Astrocyte (in vitro differentiated cells and primary cell): ENCODE data around the gene MCTP1. TPM values are rescaled to one million over a fixed set of nuclear protein-coding genes. Genes with fewer than 3 reads are reported as not detected.

Experiments used
- DNase-seq: peaks from one replicate; pipeline ENCODE4 v3.0.0-alpha.2; 2010; ENCODE audit warnings: low read depth
- FAIRE-seq: peaks from 2 replicates; lab custom pipeline; 2011; peaks lifted over from hg19 to GRCh38; lab: Jason Lieb, UNC
- H2AFZ ChIP-seq: 2 replicates; pipeline ENCODE4 v1.6.0; 2012; ENCODE audit warnings: low read depth, low read length, inconsistent platforms
- H3K27ac ChIP-seq: 2 replicates; pipeline ENCODE4 v1.5.1; 2011; ENCODE audit warnings: low read depth, low read length, inconsistent platforms
- H3K27me3 ChIP-seq: 2 replicates; pipeline ENCODE4 v1.6.0; 2011; ENCODE audit warnings: low read length, inconsistent platforms; ENCODE audit not compliant: insufficient read depth
- H3K36me3 ChIP-seq: 2 replicates; pipeline ENCODE4 v1.5.1; 2011; ENCODE audit warnings: low read length, inconsistent platforms; ENCODE audit not compliant: insufficient read depth
- H3K4me1 ChIP-seq: 2 replicates; pipeline ENCODE4 v1.5.1; 2011; ENCODE audit warnings: low read length, inconsistent platforms; ENCODE audit not compliant: insufficient read depth
- H3K4me2 ChIP-seq: 2 replicates; pipeline ENCODE4 v1.6.0; 2012; ENCODE audit warnings: low read length, inconsistent platforms
- H3K4me3 ChIP-seq: 2 replicates; pipeline ENCODE4 v1.5.1; 2011; ENCODE audit warnings: low read depth, mild to moderate bottlenecking, low read length, inconsistent platforms; ENCODE audit not compliant: insufficient read depth
- H3K79me2 ChIP-seq: 2 replicates; pipeline ENCODE4 v1.6.0; 2012; ENCODE audit warnings: mild to moderate bottlenecking, low read length, inconsistent platforms; ENCODE audit not compliant: insufficient read depth
- H3K9ac ChIP-seq: 2 replicates; pipeline ENCODE4 v1.6.0; 2012; ENCODE audit warnings: mild to moderate bottlenecking, low read length, inconsistent platforms
- H3K9me3 ChIP-seq: 2 replicates; pipeline ENCODE4 v1.5.1; 2012; ENCODE audit warnings: low read depth, mild to moderate bottlenecking, low read length, inconsistent platforms; ENCODE audit not compliant: insufficient read depth
- H4K20me1 ChIP-seq: 2 replicates; pipeline ENCODE4 v1.6.0; 2012; ENCODE audit warnings: low read length, inconsistent platforms; ENCODE audit not compliant: insufficient read depth
- H3K27ac Mint-ChIP-seq: one replicate; pipeline ENCODE4 v1.8.0; 2021; ENCODE audit warnings: mild to moderate bottlenecking, mixed read lengths; ENCODE audit not compliant: unreplicated experiment
- H3K27me3 Mint-ChIP-seq: one replicate; pipeline ENCODE4 v1.8.0; 2021; ENCODE audit warnings: low read depth, mixed read lengths; ENCODE audit not compliant: unreplicated experiment
- H3K36me3 Mint-ChIP-seq: one replicate; pipeline ENCODE4 v1.8.0; 2021; ENCODE audit warnings: low read depth, mixed read lengths; ENCODE audit not compliant: unreplicated experiment
- H3K4me1 Mint-ChIP-seq: one replicate; pipeline ENCODE4 v1.8.0; 2021; ENCODE audit warnings: low read depth, mixed read lengths; ENCODE audit not compliant: unreplicated experiment
- H3K4me3 Mint-ChIP-seq: one replicate; pipeline ENCODE4 v1.8.0; 2021; ENCODE audit warnings: mild to moderate bottlenecking, moderate library complexity, mixed read lengths; ENCODE audit not compliant: unreplicated experiment
- H3K9me3 Mint-ChIP-seq: one replicate; pipeline ENCODE4 v1.8.0; 2021; ENCODE audit warnings: mild to moderate bottlenecking, mixed read lengths; ENCODE audit not compliant: unreplicated experiment
- EZH2 ChIP-seq: IDR thresholded peaks from 2 replicates; pipeline ENCODE4 v1.6.1; 2012; ENCODE audit warnings: mild to moderate bottlenecking, low read length, inconsistent platforms; ENCODE audit not compliant: insufficient read depth
- total RNA-seq: library from RNA; stranded (reverse); gene quantifications from 2 replicates; pipeline ENCODE4 v1.2.1, GENCODE V29; 2021
- TF ChIP-seq, protein P1 (sequence below): IDR thresholded peaks from 2 replicates; pipeline ENCODE4 v1.5.1; 2011; ENCODE audit warnings: low read depth, mild to moderate bottlenecking, inconsistent platforms, low read length, moderate library complexity; ENCODE audit not compliant: insufficient read depth

The MCTP1 gene
- total RNA-seq, 1 donor from 2014 or later, result 40.6 TPM

DNA sequence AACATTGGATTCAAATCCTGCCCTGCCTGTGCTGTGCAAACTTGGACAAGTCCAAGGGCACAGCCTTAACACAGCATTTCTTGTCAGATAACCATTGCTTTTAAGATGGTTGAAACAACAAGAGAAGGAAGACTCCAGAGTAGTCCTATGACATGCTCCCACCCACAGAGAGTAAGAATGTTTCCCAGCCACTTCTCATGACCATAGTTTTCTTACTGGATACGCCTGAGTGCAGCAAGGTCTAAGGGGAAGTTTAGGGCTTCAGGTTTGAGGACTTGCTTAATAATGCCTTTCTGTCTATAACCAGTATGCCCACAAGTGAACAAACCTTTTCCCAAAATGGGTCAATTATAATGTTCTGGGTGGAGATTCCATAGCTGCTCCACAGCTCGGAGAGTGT, 540.0 kb downstream of the MCTP1 start:
- Mint-ChIP-seq H3K4me3 (no peak overlapping the region), H3K36me3 (peaks cover 2% of the 10 kb centered on the region), H3K27ac (no peak overlapping the region), H3K4me1 (peaks cover 13% of the 10 kb centered on the region), H3K9me3 (no peaks in the 10 kb centered on the region), H3K27me3 (no peaks in the 10 kb centered on the region)
- DNase-seq, result no peak
- Histone ChIP-seq H2AFZ (no peak overlapping the region), H4K20me1 (no peaks in the 10 kb centered on the region), H3K9ac (no peak overlapping the region), H3K9me3 (no peaks in the 10 kb centered on the region), H3K4me2 (no peak overlapping the region), H3K4me1 (no peaks in the 10 kb centered on the region), H3K4me3 (no peak overlapping the region), H3K79me2 (no peaks in the 10 kb centered on the region), H3K27me3 (no peaks in the 10 kb centered on the region), H3K27ac (no peak overlapping the region), H3K36me3 (no peaks in the 10 kb centered on the region)
- FAIRE-seq, result no peak
- TF ChIP-seq EZH2, result no peak
- TF ChIP-seq, protein P1, sequence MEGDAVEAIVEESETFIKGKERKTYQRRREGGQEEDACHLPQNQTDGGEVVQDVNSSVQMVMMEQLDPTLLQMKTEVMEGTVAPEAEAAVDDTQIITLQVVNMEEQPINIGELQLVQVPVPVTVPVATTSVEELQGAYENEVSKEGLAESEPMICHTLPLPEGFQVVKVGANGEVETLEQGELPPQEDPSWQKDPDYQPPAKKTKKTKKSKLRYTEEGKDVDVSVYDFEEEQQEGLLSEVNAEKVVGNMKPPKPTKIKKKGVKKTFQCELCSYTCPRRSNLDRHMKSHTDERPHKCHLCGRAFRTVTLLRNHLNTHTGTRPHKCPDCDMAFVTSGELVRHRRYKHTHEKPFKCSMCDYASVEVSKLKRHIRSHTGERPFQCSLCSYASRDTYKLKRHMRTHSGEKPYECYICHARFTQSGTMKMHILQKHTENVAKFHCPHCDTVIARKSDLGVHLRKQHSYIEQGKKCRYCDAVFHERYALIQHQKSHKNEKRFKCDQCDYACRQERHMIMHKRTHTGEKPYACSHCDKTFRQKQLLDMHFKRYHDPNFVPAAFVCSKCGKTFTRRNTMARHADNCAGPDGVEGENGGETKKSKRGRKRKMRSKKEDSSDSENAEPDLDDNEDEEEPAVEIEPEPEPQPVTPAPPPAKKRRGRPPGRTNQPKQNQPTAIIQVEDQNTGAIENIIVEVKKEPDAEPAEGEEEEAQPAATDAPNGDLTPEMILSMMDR, result no peak

- no peak overlapping the region for H2AFZ ChIP-seq
- H3K27ac Mint-ChIP-seq, result no peak overlapping the region
- H3K9me3 Mint-ChIP-seq, result no peaks in the 10 kb centered on the region
- no peak overlapping the region for H3K4me3 ChIP-seq
- H3K27ac ChIP-seq, result no peak overlapping the region
- no peaks in the 10 kb centered on the region for H3K36me3 ChIP-seq
- no peak for FAIRE-seq
- H3K9me3 ChIP-seq, result no peaks in the 10 kb centered on the region
- no peak for DNase-seq
- H3K27me3 ChIP-seq, result no peaks in the 10 kb centered on the region
- no peak for TF ChIP-seq EZH2
- TF ChIP-seq, protein P1, result no peak
- peaks cover 13% of the 10 kb centered on the region for H3K4me1 Mint-ChIP-seq
- no peak overlapping the region for H3K9ac ChIP-seq
- H3K36me3 Mint-ChIP-seq, result peaks cover 2% of the 10 kb centered on the region
- H3K4me3 Mint-ChIP-seq, result no peak overlapping the region
- H3K4me2 ChIP-seq, result no peak overlapping the region
- no peaks in the 10 kb centered on the region for H3K27me3 Mint-ChIP-seq
- H3K4me1 ChIP-seq, result no peaks in the 10 kb centered on the region
- H4K20me1 ChIP-seq, result no peaks in the 10 kb centered on the region
- no peaks in the 10 kb centered on the region for H3K79me2 ChIP-seq
These were observed 542.0 kb downstream of the MCTP1 start for GRCh38 chr5:94742852-94743251.

DNA sequence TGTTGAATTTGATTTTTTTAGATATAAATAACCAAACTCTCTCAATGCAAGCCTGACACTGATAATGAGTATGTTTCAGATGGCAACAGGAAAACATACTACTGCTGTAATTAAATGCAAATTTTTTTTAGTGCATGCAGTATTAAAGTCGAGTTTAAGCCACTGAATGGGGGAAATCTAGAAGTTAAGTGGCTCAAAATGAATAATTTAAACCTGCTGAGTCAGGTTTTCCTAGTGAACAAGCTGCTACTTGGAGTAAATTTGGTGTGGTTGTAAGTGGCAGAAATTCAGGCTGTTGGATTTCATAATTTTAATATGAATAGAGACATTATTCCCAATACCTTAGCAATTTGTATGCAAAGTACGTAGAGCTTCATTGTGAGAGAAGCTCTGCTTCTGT, 544.6 kb downstream of the MCTP1 start:
- H3K79me2 ChIP-seq, result no peaks in the 10 kb centered on the region

More for the DNA sequence above, 544.6 kb downstream of the MCTP1 start:
- Mint-ChIP-seq H3K9me3 (no peaks in the 10 kb centered on the region), H3K4me3 (no peak overlapping the region), H3K4me1 (peaks cover 4% of the 10 kb centered on the region), H3K27ac (no peak overlapping the region), H3K27me3 (no peaks in the 10 kb centered on the region), H3K36me3 (peaks cover 2% of the 10 kb centered on the region)
- H3K4me3 ChIP-seq, result no peak overlapping the region
- no peak overlapping the region for H2AFZ ChIP-seq
- H3K36me3 ChIP-seq, result no peaks in the 10 kb centered on the region
- no peak for TF ChIP-seq EZH2
- TF ChIP-seq, protein P1, result no peak
- FAIRE-seq (no peak), DNase-seq (no peak)
- no peak overlapping the region for H3K9ac ChIP-seq
- H3K27ac ChIP-seq, result no peak overlapping the region
- no peaks in the 10 kb centered on the region for H3K4me1 ChIP-seq
- no peaks in the 10 kb centered on the region for H3K9me3 ChIP-seq
- no peaks in the 10 kb centered on the region for H3K27me3 ChIP-seq
- H3K4me2 ChIP-seq, result no peak overlapping the region
- H4K20me1 ChIP-seq, result no peaks in the 10 kb centered on the region
